ENCODE data around the gene SMIM44.

SMIM44 gene

DNA sequence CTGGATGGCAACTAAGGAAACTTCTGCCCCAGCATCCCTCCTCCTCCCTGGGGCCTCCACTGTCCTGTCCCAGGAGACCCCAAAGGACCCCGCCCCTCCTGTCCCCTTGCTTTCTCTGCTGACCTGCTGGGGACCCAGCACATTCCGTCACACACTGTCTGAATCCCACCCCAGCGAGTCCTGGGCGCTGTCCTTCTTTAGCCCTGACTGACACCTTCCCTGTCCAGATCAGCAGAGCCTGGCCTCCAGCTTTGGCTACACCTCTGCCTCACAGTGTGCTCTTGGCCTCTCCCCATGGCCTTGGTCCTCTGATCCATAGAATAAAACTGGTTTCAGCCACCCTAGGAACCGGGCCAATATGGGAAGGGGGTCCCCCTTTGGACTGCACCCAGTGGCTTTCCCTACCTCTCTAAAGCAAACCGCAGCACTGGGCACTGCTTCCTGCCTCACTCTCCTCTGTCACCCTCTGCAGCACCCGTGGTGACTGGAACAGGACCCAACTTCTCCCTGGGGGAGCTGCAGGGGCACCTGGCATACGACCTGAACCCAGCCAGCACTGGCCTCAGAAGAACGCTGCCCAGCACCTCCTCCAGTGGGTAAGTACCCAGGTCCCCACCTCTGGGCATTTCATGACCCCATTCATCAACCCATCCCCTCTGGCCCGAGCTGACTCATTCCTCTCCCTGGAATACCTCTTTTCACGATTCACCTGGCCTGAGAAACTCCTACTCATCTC is 49.3 kb downstream of the SMIM44 start:
- no peak for DNase-seq

DNA sequence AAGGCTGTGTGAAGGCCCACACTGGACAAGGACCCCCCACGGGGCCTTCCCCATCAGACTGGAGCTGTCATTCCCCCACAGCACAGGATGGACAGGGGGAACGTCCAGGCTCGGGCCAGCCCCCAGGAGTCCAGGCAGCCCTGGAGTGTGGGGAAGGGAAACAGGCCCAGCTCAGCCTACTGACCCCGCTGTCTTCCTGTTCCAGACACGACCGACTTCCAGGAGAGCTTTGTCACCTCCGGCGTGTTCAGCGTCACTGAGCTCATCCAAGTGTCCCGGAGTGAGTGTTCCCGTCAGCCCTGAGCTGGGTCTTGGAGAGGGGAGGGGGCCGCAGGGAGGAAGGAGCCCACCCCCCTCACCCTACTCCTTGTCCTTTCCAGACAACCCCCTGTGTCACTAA is 49.9 kb downstream of the SMIM44 start:
- no peak for DNase-seq
